Adrenal gland (tissue), 5 donors: ENCODE measurements around the gene ZNF548.

Experiments used
- CTCF ChIP-seq, 6 experiments: fragments of 450-650 bp in 4 of 6; fragments of 200-600 bp in 2 of 6; sonication (generic) in 1 of 6; IDR thresholded peaks; 1 replicate in 5 of 6; 2 replicates in 1 of 6; pipeline versions ENCODE4 v1.5.1 to v1.8.0; 2016 to 2021; ENCODE audit warnings: antibody characterized with exemption in 6 of 6, mild to moderate bottlenecking in 2 of 6, moderate library complexity in 1 of 6
- POLR2A ChIP-seq, 2 donors: fragments of 450-650 bp; IDR thresholded peaks; one replicate each; pipeline ENCODE4 v1.6.1; 2017; ENCODE audit warnings: antibody characterized with exemption in 2 of 2, mild to moderate bottlenecking in 2 of 2, moderate library complexity in 1 of 2
- donor health status: DM: no; HTN: no; CAD: no.

- TF ChIP-seq CTCF (IDR thresholded peaks at IDR 0.05) (no peak), POLR2A (IDR thresholded peaks at IDR 0.05) (no peak)
These were observed 8.7 kb upstream of the ZNF548 start for GRCh38 chr19:57380923-57381322.
